Erythroblast (primary cell): ENCODE data around the gene CYP46A1.

Source experiments
- GATA1 ChIP-seq: IDR thresholded peaks from 2 replicates; pipeline ENCODE4 v1.6.1; 2011; ENCODE audit warnings: low read depth, mild to moderate bottlenecking, control low read depth, low read length, moderate library complexity
- POLR2A ChIP-seq: IDR thresholded peaks from 2 replicates; pipeline ENCODE4 v1.6.1; 2011; ENCODE audit warnings: mild to moderate bottlenecking, low read length

DNA sequence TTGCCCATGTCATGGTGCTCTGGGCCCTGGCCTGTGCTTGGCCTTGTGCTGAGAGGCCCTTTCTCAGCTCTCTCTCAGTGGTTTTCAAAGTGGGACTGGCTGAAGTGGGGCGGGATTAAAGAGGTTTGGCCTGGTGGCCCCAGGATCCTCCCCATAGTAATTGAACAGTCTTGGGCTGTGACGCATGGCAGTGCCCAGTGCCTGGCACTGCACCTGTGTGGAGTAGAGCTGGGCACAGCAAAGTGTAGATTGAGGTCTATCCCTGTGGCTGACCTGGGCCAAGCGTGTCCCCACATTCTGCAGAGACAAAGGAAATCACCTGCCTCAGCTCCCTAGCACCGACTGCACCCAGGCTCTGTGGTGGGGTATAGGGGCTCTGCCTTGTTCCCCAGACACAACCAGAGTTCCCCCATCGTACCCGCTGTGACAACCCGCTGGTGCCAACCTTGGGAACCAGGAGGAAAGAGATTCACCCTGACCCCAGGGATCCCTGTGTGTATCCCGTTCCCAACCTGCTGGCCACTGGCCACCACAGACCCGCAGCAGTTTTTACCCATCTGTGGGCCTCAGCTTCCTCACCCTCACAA is 9.9 kb upstream of the CYP46A1 start:
- TF ChIP-seq POLR2A (no peak), GATA1 (no peak)
